Breast epithelium (tissue), 4 donors: ENCODE data around the gene CCL27. TPM values are rescaled to one million over a fixed set of nuclear protein-coding genes. Genes with fewer than 3 reads are reported as not detected.

Experiments used
- DNase-seq, 2 donors: peaks; one replicate each; pipeline ENCODE4 v3.0.0-alpha.2; 2019; ENCODE audit warnings: low spot score in 2 of 2
- H3K27ac ChIP-seq, 2 donors: fragments of 200-600 bp; sonication (generic) in 1 of 2; one replicate each; pipeline ENCODE4 v1.5.1; 2016 to 2019; ENCODE audit warnings: mild to moderate bottlenecking in 1 of 2
- H3K27me3 ChIP-seq, 2 donors: fragments of 200-600 bp; sonication (generic) in 1 of 2; one replicate each; pipeline versions ENCODE4 v1.5.1 to v1.6.0; 2017 to 2019; ENCODE audit warnings: control low read depth in 1 of 2, mild to moderate bottlenecking in 1 of 2
- H3K36me3 ChIP-seq: fragments of 200-600 bp; one replicate; pipeline ENCODE4 v1.5.1; 2019
- H3K4me1 ChIP-seq, 2 donors: fragments of 200-600 bp; sonication (generic); one replicate each; pipeline ENCODE4 v1.5.1; 2016 to 2019; ENCODE audit warnings: control low read depth in 1 of 2
- H3K4me3 ChIP-seq, 3 donors: fragments of 200-600 bp; sonication (generic); 1 replicate in 2 of 3; 2 replicates in 1 of 3; pipeline ENCODE4 v1.5.1; 2016 to 2019; ENCODE audit warnings: mild to moderate bottlenecking in 3 of 3, moderate library complexity in 2 of 3
- H3K9me3 ChIP-seq, 2 donors: fragments of 200-600 bp; sonication (generic) in 1 of 2; one replicate each; pipeline ENCODE4 v1.5.1; 2016 to 2019; ENCODE audit warnings: control low read depth in 1 of 2
- CTCF ChIP-seq, 3 donors: fragments of 450-650 bp; IDR thresholded peaks; one replicate each; pipeline ENCODE4 v1.5.1; 2016 to 2017; ENCODE audit warnings: antibody characterized with exemption in 3 of 3, mild to moderate bottlenecking in 3 of 3, moderate library complexity in 3 of 3
- POLR2A ChIP-seq: fragments of 450-650 bp; IDR thresholded peaks from one replicate; pipeline ENCODE4 v1.6.1; 2016; ENCODE audit warnings: antibody characterized with exemption, mild to moderate bottlenecking, moderate library complexity
- POLR2AphosphoS5 ChIP-seq, 3 donors: sonication (generic); formaldehyde crosslinking; IDR thresholded peaks; one replicate each; pipeline ENCODE4 v1.6.1; 2017; ENCODE audit warnings: antibody characterized with exemption in 3 of 3
- intact Hi-C: fragments of 100-400 bp; cut with DNase I; formaldehyde crosslinking; loops from one replicate; pipeline ENCODE4 v1.15.1; 2023; ENCODE audit warnings: low total_unique reads
- total RNA-seq, 3 donors: library from RNA; depleted of rRNA; stranded (reverse); fragments of >200 nt; gene quantifications; one replicate each; pipeline ENCODE4 v1.1.0, GENCODE V29; 2016

Gene CCL27, protein sequence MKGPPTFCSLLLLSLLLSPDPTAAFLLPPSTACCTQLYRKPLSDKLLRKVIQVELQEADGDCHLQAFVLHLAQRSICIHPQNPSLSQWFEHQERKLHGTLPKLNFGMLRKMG
- not detected for total RNA-seq

- H3K36me3 ChIP-seq: no peaks in the 10 kb centered on the region
- H3K27ac ChIP-seq: peak within 1 kb of the TSS; percentile 36 to 97
- no peaks in the 10 kb centered on the region for H3K27me3 ChIP-seq
- no peaks in the 10 kb centered on the region for H3K9me3 ChIP-seq
- intact Hi-C loops: no loop called here
- no peaks in the 10 kb centered on the region for H3K4me1 ChIP-seq
- no peak for DNase-seq
- H3K4me3 ChIP-seq: no peak within 1 kb of the TSS
- no peak for TF ChIP-seq POLR2AphosphoS5 (IDR thresholded peaks at IDR 0.05)
- no peak for TF ChIP-seq POLR2A
- TF ChIP-seq CTCF (IDR thresholded peaks at IDR 0.05): no peak
Measured at GRCh38 chr9:34662526-34663302, at the start of gene CCL27. CCL27 (minus strand) TSS chr9:34662657; CDS start chr9:34662633, 24 bp downstream.

DNA sequence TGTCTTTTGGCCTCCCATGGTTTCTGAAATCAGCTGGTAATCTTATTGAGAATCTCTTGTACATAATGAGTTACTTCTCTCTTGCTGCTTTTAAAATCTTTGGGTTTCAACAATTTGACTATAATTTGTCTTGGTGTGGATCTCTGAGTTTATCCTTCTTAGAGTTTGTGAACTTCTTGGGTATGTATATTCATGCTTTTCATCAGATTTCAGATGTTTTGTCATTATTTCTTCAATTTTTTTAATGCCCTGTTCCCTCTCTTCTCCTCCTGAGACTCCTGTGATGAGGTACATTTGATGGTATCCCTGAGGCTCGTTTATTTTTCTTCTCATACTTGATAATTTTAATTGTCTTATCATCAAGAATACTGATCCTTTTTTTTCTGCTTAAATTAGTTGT lies 49.7 kb upstream of the CCL27 start:
- Histone ChIP-seq H3K27me3 (no peaks in the 10 kb centered on the region), H3K9me3 (no peaks in the 10 kb centered on the region), H3K36me3 (no peaks in the 10 kb centered on the region), H3K4me3 (no peak overlapping the region), H3K27ac (no peak overlapping the region), H3K4me1 (no peaks in the 10 kb centered on the region)
- TF ChIP-seq CTCF (IDR thresholded peaks at IDR 0.05) (no peak), POLR2AphosphoS5 (IDR thresholded peaks at IDR 0.05) (no peak), POLR2A (no peak)
- no peak for DNase-seq
- intact Hi-C loops: no loop called here

DNA sequence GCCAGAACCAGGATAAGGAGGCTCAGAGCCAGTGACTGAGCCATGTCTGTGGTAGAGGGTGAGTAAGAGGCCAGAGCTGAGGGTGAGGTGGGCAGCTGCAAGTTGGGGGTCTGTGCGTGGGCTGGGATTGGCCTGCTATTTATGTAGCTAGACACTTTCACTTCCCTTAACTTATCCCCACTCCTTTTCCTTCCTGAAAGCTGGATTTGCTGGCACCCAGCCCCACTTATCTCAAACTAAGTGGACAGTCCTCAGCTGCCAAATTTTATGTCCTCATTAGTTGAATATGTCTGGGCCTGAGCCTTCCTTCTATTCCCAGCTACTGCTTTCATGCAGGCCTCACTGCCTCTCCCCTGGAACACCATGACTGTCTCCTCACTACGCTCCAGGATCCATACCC lies 47.6 kb upstream of the CCL27 start, which contains the start of gene CCL21:
CCL21 (minus strand) TSS at position 114 of the 400 bp plus-strand sequence; CDS start at position 44, 70 bp downstream.
- Histone ChIP-seq H3K4me3 (no peak within 1 kb of the TSS), H3K36me3 (no peaks in the 10 kb centered on the region), H3K4me1 (no peaks in the 10 kb centered on the region), H3K27me3 (no peaks in the 10 kb centered on the region), H3K9me3 (no peaks in the 10 kb centered on the region), H3K27ac (no peak within 1 kb of the TSS)
- TF ChIP-seq POLR2AphosphoS5 (IDR thresholded peaks at IDR 0.05) (no peak), CTCF (IDR thresholded peaks at IDR 0.05) (no peak), POLR2A (no peak)
- no peak for DNase-seq
- intact Hi-C loops: no loop called here

GRCh38 chr9:34709196-34709978 lies 46.9 kb upstream of the CCL27 start:
- Histone ChIP-seq H3K4me1 (no peaks in the 10 kb centered on the region), H3K4me3 (no peak overlapping the region), H3K27me3 (no peaks in the 10 kb centered on the region), H3K27ac (no peak overlapping the region), H3K9me3 (no peaks in the 10 kb centered on the region), H3K36me3 (no peaks in the 10 kb centered on the region)
- DNase-seq: no peak
- TF ChIP-seq POLR2A (no peak), CTCF (IDR thresholded peaks at IDR 0.05) (no peak), POLR2AphosphoS5 (IDR thresholded peaks at IDR 0.05) (no peak)
- intact Hi-C loops: no loop called here

GRCh38 chr9:34707130-34707529 lies 44.7 kb upstream of the CCL27 start:
- no peak overlapping the region for H3K27ac ChIP-seq
- no peaks in the 10 kb centered on the region for H3K27me3 ChIP-seq
- intact Hi-C loops: no loop called here
- TF ChIP-seq CTCF (IDR thresholded peaks at IDR 0.05) (no peak), POLR2A (no peak), POLR2AphosphoS5 (IDR thresholded peaks at IDR 0.05) (no peak)
- H3K4me3 ChIP-seq: no peak overlapping the region
- H3K9me3 ChIP-seq: no peaks in the 10 kb centered on the region
- H3K4me1 ChIP-seq: no peaks in the 10 kb centered on the region
- no peaks in the 10 kb centered on the region for H3K36me3 ChIP-seq
- no peak for DNase-seq
